Measurements from ENCODE around the gene SNX20.

- no peak for TF ChIP-seq YY1 (IDR thresholded peaks at IDR 0.05; ENCODE audit: insufficient read depth, insufficient read length)
- TF ChIP-seq SUZ12 (IDR thresholded peaks at IDR 0.05; ENCODE audit: extremely low read depth, insufficient read depth, insufficient read length), result no peak
- no peak for TF ChIP-seq ZNF274 (IDR thresholded peaks at IDR 0.05; ENCODE audit: low read depth, low read length)
Measured at GRCh38 chr16:50640391-50640790, 40.7 kb downstream of the SNX20 start.
